ENCODE results near the gene LRMDA. TPM values are rescaled to one million over a fixed set of nuclear protein-coding genes. Genes with fewer than 3 reads are reported as not detected.
"Not testable (repeated sequence)": the region's sequence is repeated elsewhere in the genome, so short reads cannot be mapped to it uniquely, and the experiment has no call there.

Gene LRMDA
- total RNA-seq, 1 donor from 2014 or later = 7.3 TPM

DNA sequence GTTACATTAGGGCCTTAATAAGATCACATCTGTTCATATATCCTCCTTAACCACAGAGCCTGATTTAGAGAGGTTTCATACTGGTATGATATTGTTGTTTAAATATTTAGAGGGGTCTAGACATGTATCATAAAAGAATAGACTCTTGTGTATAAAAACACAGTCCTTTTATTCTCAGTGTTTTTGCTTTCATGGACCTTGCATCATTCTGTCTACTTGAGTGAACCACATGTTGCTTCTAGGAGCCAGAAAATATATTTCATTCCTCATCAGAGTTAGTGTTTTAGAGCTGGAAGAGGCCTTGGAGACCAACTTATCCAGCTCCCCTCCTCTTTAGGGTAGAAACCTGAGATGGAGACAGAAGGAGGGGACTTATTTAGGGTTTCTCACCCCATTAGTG lies 312.8 kb downstream of the LRMDA start:
- Histone ChIP-seq H3K36me3 (ENCODE audit: control insufficient read depth in 3 of 3, insufficient read depth in 3 of 3, low read length in 3 of 3) (no peaks in the 10 kb centered on the region), H3K27ac (ENCODE audit: low read depth, low read length) (no peak overlapping the region), H3K4me1 (ENCODE audit: control insufficient read depth in 3 of 3, insufficient read depth in 3 of 3, low read length in 3 of 3) (no peaks in the 10 kb centered on the region), H3K4me3 (ENCODE audit: low read length in 3 of 3) (no peak overlapping the region), H3K27me3 (ENCODE audit: control insufficient read depth in 3 of 3, insufficient read depth in 3 of 3, low read length in 3 of 3) (peaks cover 0 to 4% (median 0%) of the 10 kb centered on the region in 3 donors), H3K9me3 (ENCODE audit: control insufficient read depth in 3 of 3, low read length in 3 of 3) (peaks cover 0 to 5% (median 3%) of the 10 kb centered on the region in 3 donors), H3K9ac (ENCODE audit: low read depth in 1 of 3, low read length in 3 of 3) (no peak overlapping the region)

DNA sequence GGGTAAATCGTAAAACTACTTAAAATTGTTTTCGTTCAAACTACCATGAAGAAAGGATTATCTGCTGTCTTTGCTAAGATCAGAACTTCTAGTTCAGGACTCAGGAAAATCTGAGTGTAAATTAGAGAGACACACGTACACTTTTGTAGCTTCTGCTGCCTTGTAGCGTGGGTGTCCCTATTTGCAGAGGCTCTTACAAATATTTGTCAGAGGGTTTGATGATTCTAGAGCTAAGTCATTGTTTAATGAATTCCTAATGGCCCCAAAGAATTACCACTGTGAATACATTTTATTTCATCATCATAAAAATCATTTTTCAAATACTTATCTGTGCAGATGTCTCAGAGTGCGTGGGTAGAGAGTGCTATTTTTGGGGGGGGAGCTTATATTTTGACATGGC lies 314.9 kb downstream of the LRMDA start:
- no peak overlapping the region for H3K4me3 ChIP-seq (ENCODE audit: low read length in 3 of 3)
- no peak overlapping the region for H3K9ac ChIP-seq (ENCODE audit: low read depth in 1 of 3, low read length in 3 of 3)
- H3K4me1 ChIP-seq (ENCODE audit: control insufficient read depth in 3 of 3, insufficient read depth in 3 of 3, low read length in 3 of 3) = no peaks in the 10 kb centered on the region
- H3K9me3 ChIP-seq (ENCODE audit: control insufficient read depth in 3 of 3, low read length in 3 of 3) = peaks cover 0 to 2% (median 0%) of the 10 kb centered on the region in 3 donors
- H3K36me3 ChIP-seq (ENCODE audit: control insufficient read depth in 3 of 3, insufficient read depth in 3 of 3, low read length in 3 of 3) = no peaks in the 10 kb centered on the region
- H3K27ac ChIP-seq (ENCODE audit: low read depth, low read length) = no peak overlapping the region
- peaks cover 0 to 4% (median 0%) of the 10 kb centered on the region in 3 donors for H3K27me3 ChIP-seq (ENCODE audit: control insufficient read depth in 3 of 3, insufficient read depth in 3 of 3, low read length in 3 of 3)

DNA sequence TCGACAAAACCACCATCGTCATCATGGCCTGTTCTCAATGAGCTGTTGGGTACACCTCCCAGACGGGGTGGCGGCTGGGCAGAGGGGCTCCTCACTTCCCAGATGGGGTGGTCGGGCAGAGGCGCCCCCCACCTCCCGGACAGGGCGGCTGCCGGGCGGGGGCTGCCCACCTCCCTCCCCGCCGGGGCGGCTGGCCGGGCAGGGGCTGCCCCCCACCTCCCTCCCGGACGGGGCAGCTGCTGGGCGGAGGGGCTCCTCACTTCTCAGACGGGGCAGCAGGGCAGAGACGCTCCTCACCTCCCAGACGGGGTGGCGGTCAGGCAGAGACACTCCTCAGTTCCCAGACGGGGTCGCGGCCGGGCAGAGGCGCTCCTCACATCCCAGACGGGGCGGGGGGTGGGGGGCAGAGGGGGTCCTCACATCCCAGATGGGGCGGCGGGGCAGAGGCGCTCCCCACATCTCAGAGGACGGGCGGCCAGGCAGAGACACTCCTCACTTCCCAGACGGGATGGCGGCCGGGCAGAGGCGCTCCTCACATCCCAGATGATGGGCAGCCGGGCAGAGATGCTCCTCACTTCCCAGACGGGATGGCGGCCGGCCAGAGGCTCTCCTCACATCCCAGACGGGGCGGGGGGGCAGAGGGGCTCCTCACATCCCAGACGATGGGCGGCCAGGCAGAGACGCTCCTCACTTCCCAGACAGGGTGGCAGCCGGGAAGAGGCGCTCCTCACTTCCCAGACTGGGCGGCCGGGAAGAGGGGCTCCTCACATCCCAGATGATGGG lies 318.9 kb downstream of the LRMDA start:
- not testable (repeated sequence) for H3K4me3 ChIP-seq (ENCODE audit: low read length in 3 of 3); H3K27me3 ChIP-seq (ENCODE audit: control insufficient read depth in 3 of 3, insufficient read depth in 3 of 3, low read length in 3 of 3); H3K27ac ChIP-seq (ENCODE audit: low read depth, low read length); H3K36me3 ChIP-seq (ENCODE audit: control insufficient read depth in 3 of 3, insufficient read depth in 3 of 3, low read length in 3 of 3); H3K9ac ChIP-seq (ENCODE audit: low read depth in 1 of 3, low read length in 3 of 3); H3K9me3 ChIP-seq (ENCODE audit: control insufficient read depth in 3 of 3, low read length in 3 of 3); H3K4me1 ChIP-seq (ENCODE audit: control insufficient read depth in 3 of 3, insufficient read depth in 3 of 3, low read length in 3 of 3)

DNA sequence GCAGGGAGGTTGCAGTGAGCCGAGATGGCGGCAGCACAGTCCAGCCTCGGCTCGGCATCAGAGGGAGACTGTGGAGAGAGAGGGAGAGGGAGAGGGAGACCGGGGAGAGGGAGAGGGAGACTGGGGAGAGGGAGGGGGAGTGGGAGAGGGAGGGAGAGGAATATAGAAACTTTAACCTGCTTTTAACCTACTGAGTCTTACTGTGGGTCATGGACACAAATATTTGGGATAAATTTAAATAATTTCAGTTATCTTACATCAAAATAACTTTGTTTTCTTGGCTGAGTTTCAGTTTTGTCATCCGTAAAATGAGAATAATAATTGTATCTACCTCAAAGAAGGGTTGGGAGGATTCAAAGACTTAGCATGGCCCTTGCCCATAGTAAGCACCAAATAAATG lies 319.8 kb downstream of the LRMDA start:
- Histone ChIP-seq H3K27me3 (ENCODE audit: control insufficient read depth in 3 of 3, insufficient read depth in 3 of 3, low read length in 3 of 3) (no peaks in the 10 kb centered on the region), H3K36me3 (ENCODE audit: control insufficient read depth in 3 of 3, insufficient read depth in 3 of 3, low read length in 3 of 3) (no peaks in the 10 kb centered on the region), H3K4me3 (ENCODE audit: low read length in 3 of 3) (no peak overlapping the region), H3K27ac (ENCODE audit: low read depth, low read length) (no peak overlapping the region), H3K9me3 (ENCODE audit: control insufficient read depth in 3 of 3, low read length in 3 of 3) (no peaks in the 10 kb centered on the region), H3K9ac (ENCODE audit: low read depth in 1 of 3, low read length in 3 of 3) (no peak overlapping the region), H3K4me1 (ENCODE audit: control insufficient read depth in 3 of 3, insufficient read depth in 3 of 3, low read length in 3 of 3) (no peaks in the 10 kb centered on the region)

DNA sequence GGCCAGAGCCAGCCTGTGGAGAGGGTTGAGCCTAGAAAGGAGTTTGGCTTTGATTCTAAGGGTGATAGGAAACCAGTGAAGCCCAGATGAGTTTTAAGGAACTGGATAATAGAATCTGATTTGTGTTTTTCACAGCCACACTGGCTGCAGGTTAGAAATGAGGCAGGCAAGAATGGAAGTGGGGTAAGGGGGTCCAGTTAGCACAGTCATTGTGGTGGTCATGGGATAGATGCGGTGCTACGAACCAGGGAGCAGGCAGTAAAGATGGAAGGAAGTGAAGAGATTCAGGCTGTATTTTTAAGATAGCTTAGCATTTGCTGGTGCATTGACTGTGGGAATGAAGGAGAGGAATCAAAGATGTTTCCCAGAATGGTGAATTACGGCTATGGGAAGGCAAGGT lies 322.2 kb downstream of the LRMDA start:
- Histone ChIP-seq H3K27me3 (ENCODE audit: control insufficient read depth in 3 of 3, insufficient read depth in 3 of 3, low read length in 3 of 3) (peaks cover 0 to 2% (median 0%) of the 10 kb centered on the region in 3 donors), H3K36me3 (ENCODE audit: control insufficient read depth in 3 of 3, insufficient read depth in 3 of 3, low read length in 3 of 3) (no peaks in the 10 kb centered on the region), H3K9me3 (ENCODE audit: control insufficient read depth in 3 of 3, low read length in 3 of 3) (no peaks in the 10 kb centered on the region), H3K27ac (ENCODE audit: low read depth, low read length) (no peak overlapping the region), H3K4me1 (ENCODE audit: control insufficient read depth in 3 of 3, insufficient read depth in 3 of 3, low read length in 3 of 3) (no peaks in the 10 kb centered on the region), H3K9ac (ENCODE audit: low read depth in 1 of 3, low read length in 3 of 3) (no peak overlapping the region), H3K4me3 (ENCODE audit: low read length in 3 of 3) (no peak overlapping the region)

DNA sequence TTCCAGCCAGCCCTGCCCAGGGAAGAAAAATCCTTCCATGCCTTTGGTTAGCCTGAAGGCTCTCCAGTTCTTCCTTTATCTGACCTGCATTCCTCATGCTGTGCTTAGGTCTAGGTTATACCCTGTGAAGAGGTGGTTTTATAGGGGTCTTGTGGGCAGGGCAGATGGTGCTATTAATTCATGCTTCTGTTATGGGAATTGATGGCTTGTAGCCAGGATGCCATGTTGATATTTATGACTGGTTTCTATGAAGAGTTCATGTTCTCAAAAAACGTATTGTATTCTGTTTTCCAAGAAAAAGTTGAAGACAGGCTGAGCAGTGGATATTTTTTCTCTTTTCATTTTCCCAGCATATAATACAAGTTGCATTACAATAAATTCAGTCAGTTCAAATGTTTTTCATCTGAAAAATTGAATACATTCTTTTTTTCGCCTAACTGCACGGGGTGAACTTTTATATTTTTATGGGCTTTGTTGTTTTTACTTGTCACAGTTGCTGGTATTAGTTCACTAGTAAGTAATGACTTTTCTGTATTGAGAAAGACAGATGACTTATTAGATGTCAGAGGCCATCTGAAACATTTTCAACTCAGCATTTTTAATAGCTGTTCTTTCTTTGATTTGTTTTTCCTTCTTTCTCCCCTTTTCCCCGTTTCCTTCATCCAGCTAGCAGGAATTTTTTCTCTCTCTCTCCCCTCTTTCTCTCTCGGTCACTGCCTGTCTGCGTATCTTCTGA lies 322.8 kb downstream of the LRMDA start:
- Histone ChIP-seq H3K4me3 (ENCODE audit: low read length in 3 of 3) (no peak overlapping the region), H3K4me1 (ENCODE audit: control insufficient read depth in 3 of 3, insufficient read depth in 3 of 3, low read length in 3 of 3) (no peaks in the 10 kb centered on the region), H3K27ac (ENCODE audit: low read depth, low read length) (no peak overlapping the region), H3K27me3 (ENCODE audit: control insufficient read depth in 3 of 3, insufficient read depth in 3 of 3, low read length in 3 of 3) (peaks cover 0 to 2% (median 0%) of the 10 kb centered on the region in 3 donors), H3K9me3 (ENCODE audit: control insufficient read depth in 3 of 3, low read length in 3 of 3) (no peaks in the 10 kb centered on the region), H3K36me3 (ENCODE audit: control insufficient read depth in 3 of 3, insufficient read depth in 3 of 3, low read length in 3 of 3) (no peaks in the 10 kb centered on the region), H3K9ac (ENCODE audit: low read depth in 1 of 3, low read length in 3 of 3) (no peak overlapping the region)

DNA sequence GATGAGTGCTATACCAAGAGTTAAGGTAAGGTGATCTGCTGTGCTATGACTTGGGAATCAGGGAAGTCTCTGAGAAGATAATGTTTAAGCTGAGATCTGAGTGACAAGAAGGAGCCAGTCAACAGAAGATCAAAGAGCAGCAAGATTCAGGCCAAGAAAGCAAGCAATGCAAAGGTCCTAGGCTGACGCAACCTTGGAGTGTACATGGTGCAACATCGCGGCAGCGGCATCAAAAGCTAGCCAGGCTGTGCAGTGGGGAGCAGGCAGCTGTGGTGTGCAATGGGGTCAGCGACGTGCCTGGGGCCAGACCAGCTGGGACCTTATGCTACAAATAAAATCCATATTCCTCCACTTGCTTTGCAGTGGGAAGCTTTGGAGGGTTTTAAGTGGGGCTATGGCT lies 324.1 kb downstream of the LRMDA start:
- H3K27me3 ChIP-seq (ENCODE audit: control insufficient read depth in 3 of 3, insufficient read depth in 3 of 3, low read length in 3 of 3) = peaks cover 0 to 2% (median 0%) of the 10 kb centered on the region in 3 donors
- H3K9ac ChIP-seq (ENCODE audit: low read depth in 1 of 3, low read length in 3 of 3) = no peak overlapping the region
- H3K4me1 ChIP-seq (ENCODE audit: control insufficient read depth in 3 of 3, insufficient read depth in 3 of 3, low read length in 3 of 3) = no peaks in the 10 kb centered on the region
- H3K27ac ChIP-seq (ENCODE audit: low read depth, low read length) = no peak overlapping the region
- no peaks in the 10 kb centered on the region for H3K36me3 ChIP-seq (ENCODE audit: control insufficient read depth in 3 of 3, insufficient read depth in 3 of 3, low read length in 3 of 3)
- no peaks in the 10 kb centered on the region for H3K9me3 ChIP-seq (ENCODE audit: control insufficient read depth in 3 of 3, low read length in 3 of 3)
- H3K4me3 ChIP-seq (ENCODE audit: low read length in 3 of 3) = no peak overlapping the region

DNA sequence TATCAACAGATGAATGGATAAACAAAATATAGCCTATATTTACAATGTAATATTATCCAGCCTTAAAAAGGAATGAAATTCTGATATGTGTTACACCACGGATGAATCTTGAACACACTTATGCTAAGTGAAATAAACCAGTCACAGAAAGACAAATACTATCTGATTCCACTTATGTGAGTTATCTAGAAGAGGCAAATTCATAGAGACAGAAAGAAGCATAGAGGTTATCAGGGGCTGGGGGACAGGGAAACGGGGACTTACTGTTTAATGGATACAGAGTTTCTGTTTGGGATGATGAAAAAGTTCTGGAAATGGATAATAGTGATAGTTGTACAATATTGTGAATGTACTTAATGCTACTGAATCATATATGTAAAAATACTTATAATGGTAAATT lies 329.9 kb downstream of the LRMDA start:
- Histone ChIP-seq H3K27ac (ENCODE audit: low read depth, low read length) (no peak overlapping the region), H3K9ac (ENCODE audit: low read depth in 1 of 3, low read length in 3 of 3) (no peak overlapping the region), H3K27me3 (ENCODE audit: control insufficient read depth in 3 of 3, insufficient read depth in 3 of 3, low read length in 3 of 3) (peaks cover 0 to 2% (median 0%) of the 10 kb centered on the region in 3 donors), H3K36me3 (ENCODE audit: control insufficient read depth in 3 of 3, insufficient read depth in 3 of 3, low read length in 3 of 3) (no peaks in the 10 kb centered on the region), H3K4me1 (ENCODE audit: control insufficient read depth in 3 of 3, insufficient read depth in 3 of 3, low read length in 3 of 3) (no peaks in the 10 kb centered on the region), H3K4me3 (ENCODE audit: low read length in 3 of 3) (no peak overlapping the region), H3K9me3 (ENCODE audit: control insufficient read depth in 3 of 3, low read length in 3 of 3) (no peaks in the 10 kb centered on the region)

DNA sequence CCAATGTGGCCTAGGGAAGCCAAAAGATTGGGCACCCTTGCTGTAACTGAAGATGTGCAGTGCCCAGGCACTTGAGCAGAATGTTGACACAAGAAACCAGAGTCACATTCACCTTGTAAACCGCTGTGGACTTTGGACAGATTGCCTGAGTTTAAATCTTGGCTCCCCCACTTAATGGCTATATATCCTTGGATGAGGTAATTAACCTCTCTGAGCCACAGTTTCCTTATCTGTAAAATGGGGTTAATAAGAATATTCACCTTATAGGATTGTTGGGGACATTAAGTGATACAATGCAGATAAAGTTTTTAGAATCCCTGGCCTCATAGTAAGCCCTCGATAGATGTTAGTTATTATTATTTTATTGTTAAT lies 331.0 kb downstream of the LRMDA start:
- no peak overlapping the region for H3K27ac ChIP-seq (ENCODE audit: low read depth, low read length)
- no peaks in the 10 kb centered on the region for H3K36me3 ChIP-seq (ENCODE audit: control insufficient read depth in 3 of 3, insufficient read depth in 3 of 3, low read length in 3 of 3)
- no peak overlapping the region for H3K9ac ChIP-seq (ENCODE audit: low read depth in 1 of 3, low read length in 3 of 3)
- H3K27me3 ChIP-seq (ENCODE audit: control insufficient read depth in 3 of 3, insufficient read depth in 3 of 3, low read length in 3 of 3) = peaks cover 0 to 2% (median 0%) of the 10 kb centered on the region in 3 donors
- no peaks in the 10 kb centered on the region for H3K4me1 ChIP-seq (ENCODE audit: control insufficient read depth in 3 of 3, insufficient read depth in 3 of 3, low read length in 3 of 3)
- H3K9me3 ChIP-seq (ENCODE audit: control insufficient read depth in 3 of 3, low read length in 3 of 3) = no peaks in the 10 kb centered on the region
- H3K4me3 ChIP-seq (ENCODE audit: low read length in 3 of 3) = no peak overlapping the region

DNA sequence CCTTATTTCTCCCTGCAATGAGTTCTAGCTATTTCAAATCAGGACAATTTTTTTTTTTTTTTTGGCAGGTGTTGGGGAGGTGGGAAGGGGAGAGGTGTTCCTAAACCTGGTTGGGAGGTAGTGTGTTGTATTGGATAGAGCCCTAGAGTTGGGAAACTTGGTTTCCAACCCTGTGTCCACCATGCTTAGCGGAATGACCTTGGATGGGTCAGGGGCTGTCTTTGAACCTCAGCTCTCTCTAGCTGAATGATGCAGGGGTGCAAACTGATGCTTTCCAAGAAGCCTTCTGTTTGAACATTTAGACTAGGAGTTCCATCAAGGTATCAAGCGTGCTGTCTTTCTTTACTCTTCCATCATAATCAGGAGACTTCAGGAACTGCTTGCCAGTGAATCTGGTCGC lies 332.2 kb downstream of the LRMDA start:
- Histone ChIP-seq H3K27me3 (ENCODE audit: control insufficient read depth in 3 of 3, insufficient read depth in 3 of 3, low read length in 3 of 3) (no peaks in the 10 kb centered on the region), H3K4me3 (ENCODE audit: low read length in 3 of 3) (no peak overlapping the region), H3K9ac (ENCODE audit: low read depth in 1 of 3, low read length in 3 of 3) (no peak overlapping the region), H3K36me3 (ENCODE audit: control insufficient read depth in 3 of 3, insufficient read depth in 3 of 3, low read length in 3 of 3) (no peaks in the 10 kb centered on the region), H3K27ac (ENCODE audit: low read depth, low read length) (no peak overlapping the region), H3K9me3 (ENCODE audit: control insufficient read depth in 3 of 3, low read length in 3 of 3) (no peaks in the 10 kb centered on the region), H3K4me1 (ENCODE audit: control insufficient read depth in 3 of 3, insufficient read depth in 3 of 3, low read length in 3 of 3) (no peaks in the 10 kb centered on the region)
